Spleen (tissue), 7 donors: ENCODE data around the gene TCP11L1.

Source experiments
- CTCF ChIP-seq, 11 experiments: fragments of 200-600 bp in 7 of 11; fragments of 450-650 bp in 4 of 11; sonication (generic) in 4 of 11; IDR thresholded peaks in 8 of 11; conservative IDR thresholded peaks in 3 of 11; 1 replicate in 7 of 11; 2 replicates in 4 of 11; pipeline versions ENCODE4 v1.4.0 to v1.8.0; 2016 to 2021; ENCODE audit warnings: antibody characterized with exemption in 11 of 11, inconsistent platforms in 4 of 11, mild to moderate bottlenecking in 1 of 11
- POLR2AphosphoS5 ChIP-seq, 3 donors: sonication (generic); formaldehyde crosslinking; IDR thresholded peaks; one replicate each; pipeline ENCODE4 v1.5.1; 2017; ENCODE audit warnings: antibody characterized with exemption in 3 of 3
- donor health status: DM: no; HTN: no; CAD: no; lungs with moderate emphysema.
- donor health status: DM: no; HTN: no; CAD: no.
- donor health status: DM: no; HTN: no; CAD: no.

- TF ChIP-seq CTCF (IDR thresholded peaks at IDR 0.05 in 8 of 11, conservative IDR thresholded peaks at IDR 0.05 in 3 of 11) (no peak), POLR2AphosphoS5 (IDR thresholded peaks at IDR 0.05) (no peak)
Observed at GRCh38 chr11:33001751-33002542, 37.4 kb upstream of the TCP11L1 start.
